H1 (cell line): Measurements from ENCODE around the gene ZNF101. TPM values are rescaled to one million over a fixed set of nuclear protein-coding genes. Genes with fewer than 3 reads are reported as not detected.
A peak's percentile ranks its signal among the peaks of the same experiment; 100 is the strongest.

Source experiments
- CTCF ChIA-PET: fragments of 300-600 bp; sonication (Branson Sonifier 250); formaldehyde crosslinking; loops from one replicate; lab custom pipeline; 2021; ENCODE audit not compliant: partially characterized antibody; lab: Charles Lee
- POLR2A ChIA-PET: fragments of 300-600 bp; sonication (Branson Sonifier 250); formaldehyde crosslinking; loops from one replicate; lab custom pipeline; 2021; ENCODE audit warnings: inconsistent platforms; ENCODE audit not compliant: partially characterized antibody; lab: Charles Lee
- DNase-seq, 2 experiments: peaks; one replicate each; pipeline versions ENCODE4 v3.0.0 to v3.0.0-alpha.2; 2010 to 2022; ENCODE audit warnings: low spot score in 2 of 2, low read depth in 1 of 2, mixed read lengths in 1 of 2
- FAIRE-seq: peaks from 2 replicates; lab custom pipeline; 2011; peaks lifted over from hg19 to GRCh38; lab: Jason Lieb, UNC
- H2AFZ ChIP-seq: 2 replicates; pipeline ENCODE4 v1.8.1; 2012; ENCODE audit warnings: low read length, inconsistent platforms
- H2AK5ac ChIP-seq: 2 replicates; pipeline ENCODE4 v1.6.1; 2013; ENCODE audit warnings: low read depth, low read length
- H2BK120ac ChIP-seq: replicated peaks from 2 replicates; pipeline ENCODE3; 2013; ENCODE audit warnings: low read depth, low read length, inconsistent platforms
- H2BK12ac ChIP-seq: 2 replicates; pipeline ENCODE4 v1.6.1; 2013; ENCODE audit warnings: low read depth, low read length
- H2BK15ac ChIP-seq: 2 replicates; pipeline ENCODE4 v1.6.1; 2013; ENCODE audit warnings: low read length
- H2BK20ac ChIP-seq: 2 replicates; pipeline ENCODE4 v1.6.1; 2013; ENCODE audit warnings: low read length
- H2BK5ac ChIP-seq: 2 replicates; pipeline ENCODE4 v1.6.1; 2013; ENCODE audit warnings: low read depth, low read length
- H3K14ac ChIP-seq: 2 replicates; pipeline ENCODE4 v1.6.1; 2013; ENCODE audit warnings: inconsistent platforms; ENCODE audit not compliant: insufficient read length
- H3K18ac ChIP-seq: 2 replicates; pipeline ENCODE4 v1.6.1; 2013; ENCODE audit warnings: low read length; ENCODE audit errors: extremely low read depth
- H3K23ac ChIP-seq: 2 replicates; pipeline ENCODE4 v1.6.1; 2013; ENCODE audit warnings: inconsistent platforms; ENCODE audit not compliant: insufficient read length
- H3K23me2 ChIP-seq: 2 replicates; pipeline ENCODE4 v1.6.1; 2013; ENCODE audit warnings: low read depth, low read length
- H3K27ac ChIP-seq: 2 replicates; pipeline ENCODE4 v1.6.1; 2011; ENCODE audit warnings: low read depth, low read length, inconsistent platforms
- H3K27me3 ChIP-seq, 4 experiments: replicated peaks in 1 of 4; 1 replicate in 1 of 4; 2 replicates in 3 of 4; pipeline versions ENCODE4 v1.6.1 to v1.8.1; 2011 to 2013; ENCODE audit warnings: low read length in 3 of 4, mild to moderate bottlenecking in 3 of 4, inconsistent platforms in 2 of 4, mixed read lengths in 2 of 4, moderate library complexity in 1 of 4; ENCODE audit not compliant: control insufficient read depth in 3 of 4, insufficient read depth in 3 of 4; ENCODE audit errors: extremely low read depth in 1 of 4
- H3K36me3 ChIP-seq, 4 experiments: 2 replicates each; pipeline versions ENCODE4 v1.6.1 to v1.8.1; 2011 to 2013; ENCODE audit warnings: mild to moderate bottlenecking in 4 of 4, low read length in 3 of 4, moderate library complexity in 2 of 4, control low read depth in 1 of 4, inconsistent platforms in 1 of 4; ENCODE audit not compliant: insufficient read depth in 4 of 4, control insufficient read depth in 2 of 4
- H3K4ac ChIP-seq: replicated peaks from 2 replicates; pipeline ENCODE3; 2013; ENCODE audit warnings: low read length, low read depth, mixed read lengths, inconsistent platforms; ENCODE audit not compliant: insufficient read length
- H3K4me1 ChIP-seq, 4 experiments: replicated peaks in 1 of 4; 1 replicate in 1 of 4; 2 replicates in 3 of 4; pipeline versions ENCODE4 v1.6.1 to v1.8.1; 2011 to 2013; ENCODE audit warnings: low read length in 3 of 4, inconsistent platforms in 2 of 4, mixed read lengths in 1 of 4; ENCODE audit not compliant: insufficient read depth in 4 of 4, control insufficient read depth in 3 of 4
- H3K4me2 ChIP-seq, 2 experiments: 2 replicates each; pipeline versions ENCODE4 v1.6.1 to v1.8.1; 2011 to 2013; ENCODE audit warnings: low read depth in 2 of 2, low read length in 2 of 2, control low read depth in 1 of 2, inconsistent platforms in 1 of 2, mild to moderate bottlenecking in 1 of 2; ENCODE audit not compliant: insufficient read depth in 1 of 2
- H3K4me3 ChIP-seq, 4 experiments: fragments of 200-600, 300-600 bp in 1 of 4; sonication (generic), shearing (Covaris generic), sonication (Bioruptor Twin) in 1 of 4; 2 replicates each; pipeline versions ENCODE4 v1.5.1 to v1.8.1; 2011 to 2016; ENCODE audit warnings: low read length in 4 of 4, low read depth in 3 of 4, control low read depth in 2 of 4, inconsistent platforms in 2 of 4, mild to moderate bottlenecking in 2 of 4, mixed read lengths in 1 of 4, moderate library complexity in 1 of 4; ENCODE audit not compliant: insufficient read depth in 2 of 4; ENCODE audit errors: extremely low read depth in 1 of 4
- H3K56ac ChIP-seq: replicated peaks from 2 replicates; pipeline ENCODE3; 2013; ENCODE audit warnings: low read depth, mild to moderate bottlenecking, mixed read lengths, low read length, inconsistent platforms; ENCODE audit not compliant: insufficient read length
- H3K79me1 ChIP-seq: 2 replicates; pipeline ENCODE4 v1.6.1; 2013; ENCODE audit warnings: low read depth, low read length, control low read depth
- H3K79me2 ChIP-seq, 2 experiments: 2 replicates each; pipeline versions ENCODE4 v1.6.1 to v1.8.1; 2012 to 2013; ENCODE audit warnings: low read length in 2 of 2, mild to moderate bottlenecking in 2 of 2, inconsistent platforms in 1 of 2; ENCODE audit not compliant: insufficient read depth in 2 of 2, control insufficient read depth in 1 of 2
- H3K9ac ChIP-seq, 4 experiments: replicated peaks in 1 of 4; 1 replicate in 1 of 4; 2 replicates in 3 of 4; pipeline versions ENCODE4 v1.6.1 to v1.8.1; 2011 to 2013; ENCODE audit warnings: low read depth in 3 of 4, low read length in 3 of 4, control low read depth in 2 of 4, mild to moderate bottlenecking in 2 of 4, moderate library complexity in 2 of 4, inconsistent platforms in 1 of 4; ENCODE audit errors: extremely low read depth in 1 of 4
- H3K9me3 ChIP-seq, 2 experiments: 2 replicates each; pipeline versions ENCODE4 v1.6.1 to v1.8.1; 2012 to 2013; ENCODE audit warnings: mild to moderate bottlenecking in 2 of 2, moderate library complexity in 2 of 2, control low read depth in 1 of 2, inconsistent platforms in 1 of 2, low read depth in 1 of 2, low read length in 1 of 2, mixed read lengths in 1 of 2; ENCODE audit not compliant: insufficient read depth in 2 of 2
- H4K20me1 ChIP-seq, 2 experiments: replicated peaks in 1 of 2; 2 replicates each; pipeline versions ENCODE3 to v1.8.1; 2011 to 2013; ENCODE audit warnings: inconsistent platforms in 2 of 2, low read length in 2 of 2, mild to moderate bottlenecking in 1 of 2; ENCODE audit not compliant: insufficient read depth in 2 of 2, control insufficient read depth in 1 of 2
- H4K5ac ChIP-seq: 2 replicates; pipeline ENCODE4 v1.6.1; 2013; ENCODE audit warnings: low read length, low read depth, mixed read lengths, inconsistent platforms; ENCODE audit not compliant: insufficient read length
- H4K8ac ChIP-seq: 2 replicates; pipeline ENCODE4 v1.8.0; 2013; ENCODE audit warnings: mild to moderate bottlenecking, moderate library complexity, low read length, inconsistent platforms; ENCODE audit not compliant: insufficient read depth; ENCODE audit errors: extremely low read depth
- H4K91ac ChIP-seq: replicated peaks from 2 replicates; pipeline ENCODE3; 2013; ENCODE audit warnings: low read length, mixed read lengths, inconsistent platforms; ENCODE audit not compliant: insufficient read length
- RNF2 ChIP-seq: fragments of 200-900, 300-1000 bp; sonication (generic); IDR thresholded peaks from 2 replicates; pipeline ENCODE4 v1.7.1; 2016; ENCODE audit warnings: borderline replicate concordance, low read depth, mild to moderate bottlenecking, antibody characterized with exemption, low read length; ENCODE audit not compliant: poor library complexity, severe bottlenecking; ENCODE audit errors: missing control alignments
- SIN3A ChIP-seq, 2 experiments: IDR thresholded peaks in 1 of 2; conservative IDR thresholded peaks in 1 of 2; 2 replicates each; pipeline ENCODE4 v1.6.1; 2011 to 2012; ENCODE audit warnings: low read length in 2 of 2, improper control_type of control experiment in 1 of 2, low read depth in 1 of 2, mild to moderate bottlenecking in 1 of 2
- WGBS, 2 experiments: shearing (Covaris generic) in 1 of 2; methylation state at CpG; one replicate each; pipeline versions ENCODE4 v1.1.6 to v1.1.7; 2013 to 2015; ENCODE audit warnings: low lambda C conversion rate in 2 of 2, mixed read lengths in 2 of 2, inconsistent platforms in 1 of 2, low coverage in 1 of 2, missing lambda C conversion rate in 1 of 2; ENCODE audit not compliant: insufficient replicate concordance in 2 of 2, insufficient coverage in 1 of 2, insufficient read length in 1 of 2; ENCODE audit errors: extremely low coverage in 1 of 2, missing lambda C conversion rate in 1 of 2; 5-methylcytosine and 5-hydroxymethylcytosine counted together
- polyA plus RNA-seq, 7 experiments: library from polyadenylated mRNA; depleted of rRNA in 3 of 7; stranded (reverse) in 5 of 7; unstranded in 2 of 7; fragments of >200 nt in 5 of 7; fragments of 200-250 nt in 2 of 7; gene quantifications; 1 replicate in 5 of 7; 2 replicates in 1 of 7; 4 replicates in 1 of 7; pipeline versions ENCODE4 v1.2.1 to v1.2.3, GENCODE V29; 2011 to 2013; ENCODE audit warnings: missing spikeins in 2 of 7, mixed read lengths in 2 of 7
- total RNA-seq: library from RNA; stranded (reverse); fragmentation: NEBNext Ultra II Directional; extraction: Animal tissue kit (Norgen Biotek cat#: 25700); gene quantifications from 2 replicates; pipeline ENCODE4 v1.2.1, GENCODE V29; 2021
- TF ChIP-seq, protein P1 (sequence below): IDR thresholded peaks from 2 replicates; pipeline ENCODE4 v1.6.1; 2012; ENCODE audit warnings: inconsistent platforms

Gene ZNF101
- total and polyA plus RNA-seq, 2 of the 8 experiments (the other 6 are each of a cell fraction or from before 2014, with no cell fraction given) = 13.0 to 50.9 TPM

DNA sequence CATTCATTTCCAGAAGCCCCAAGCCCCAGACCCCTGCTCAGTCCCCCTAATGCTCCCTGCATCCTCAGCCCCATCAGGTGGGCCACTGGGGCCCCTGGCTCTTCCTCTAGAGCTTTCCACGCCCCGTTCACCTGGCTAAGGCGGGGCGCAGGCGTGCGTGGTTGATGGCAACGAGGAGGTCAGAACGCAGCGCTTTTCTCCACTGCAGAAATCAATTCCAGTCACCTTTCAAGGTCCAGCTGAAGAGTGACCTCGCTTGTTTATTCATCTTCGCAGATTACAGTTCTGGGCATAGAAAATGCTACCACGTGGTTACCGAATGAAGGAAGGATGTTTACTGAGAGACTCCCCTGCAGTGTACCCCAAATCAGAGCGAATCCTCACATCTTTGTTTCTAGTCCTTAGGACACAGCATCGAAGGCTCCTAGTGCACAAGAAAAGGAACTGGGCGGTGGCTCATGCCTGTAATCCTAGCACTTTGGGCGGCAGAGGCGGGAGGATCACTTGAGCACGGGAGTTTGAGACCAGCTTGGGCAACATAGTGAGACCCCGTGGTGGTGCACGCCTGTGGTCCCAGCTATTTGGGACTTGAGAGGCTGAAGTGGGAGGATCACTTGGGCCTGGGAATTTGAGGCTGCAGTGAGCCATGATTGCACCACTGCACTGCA is 49.3 kb upstream of the ZNF101 start:
- Histone ChIP-seq H2AK5ac (no peak overlapping the region), H3K23me2 (peaks cover 7% of the 10 kb centered on the region; the same call in 1 of the 2 replicates), H4K5ac (no peak overlapping the region), H2BK20ac (no peak overlapping the region), H3K23ac (no peak overlapping the region), H3K56ac (no peak overlapping the region), H3K18ac (no peak overlapping the region), H3K9me3 (no peaks in the 10 kb centered on the region), H3K36me3 (peaks cover 3 to 7% (median 7%) of the 10 kb centered on the region in 4 experiments; a peak in 5 of 8 replicates), H2BK120ac (no peak overlapping the region), H4K20me1 (peaks cover 2 to 12% of the 10 kb centered on the region in 2 experiments), H3K79me1 (no peaks in the 10 kb centered on the region), H2AFZ (no peak overlapping the region), H3K9ac (no peak overlapping the region), H2BK12ac (no peak overlapping the region), H4K8ac (no peak overlapping the region), H3K4me2 (peak overlapping the region; percentile 64 to 88), H2BK5ac (no peak overlapping the region), H3K4me1 (0 out of 7 replicates have a peak, but pooled peaks cover 0 to 3% (median under 1%) of the 10 kb centered on the region in 4 experiments), H4K91ac (no peak overlapping the region), H3K27ac (no peak overlapping the region), H3K14ac (no peak overlapping the region), H3K27me3 (peaks cover 0 to 5% (median 3%) of the 10 kb centered on the region in 4 experiments; a peak in 6 of 7 replicates), H3K4ac (no peak overlapping the region), H3K79me2 (no peaks in the 10 kb centered on the region), H3K4me3 (peak overlapping the region in 2 of 4 experiments; percentile 19 to 69; a peak in 4 of 8 replicates), H2BK15ac (no peak overlapping the region)
- DNase-seq (no peak), FAIRE-seq (no peak)
- no peak for TF ChIP-seq RNF2
- TF ChIP-seq, protein P1, sequence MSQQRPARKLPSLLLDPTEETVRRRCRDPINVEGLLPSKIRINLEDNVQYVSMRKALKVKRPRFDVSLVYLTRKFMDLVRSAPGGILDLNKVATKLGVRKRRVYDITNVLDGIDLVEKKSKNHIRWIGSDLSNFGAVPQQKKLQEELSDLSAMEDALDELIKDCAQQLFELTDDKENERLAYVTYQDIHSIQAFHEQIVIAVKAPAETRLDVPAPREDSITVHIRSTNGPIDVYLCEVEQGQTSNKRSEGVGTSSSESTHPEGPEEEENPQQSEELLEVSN = 0 out of 2 replicates have a peak, but pooled peaks have one; percentile 29
- no peak for TF ChIP-seq SIN3A (conservative IDR thresholded peaks at IDR 0.05 in 1 of 2, IDR thresholded peaks at IDR 0.05 in 1 of 2; ENCODE audit: low read depth in 1 of 2, low read length in 2 of 2)
- ChIA-PET CTCF (interaction anchor here (0.6 to 1.4 kb wide), 3 partner anchors 18 to 101 kb away, joined by 3 read pairs; no protein-coding TSS in a partner anchor), POLR2A (interaction anchor here (0.6 to 4.9 kb wide), 10 partner anchors 9 to 422 kb away, joined by 3 to 46 read pairs (median 3); partner anchors contain the start of gene LPAR2)
- WGBS, 2 experiments = 70% methylated on average over 21 of the region's 21 CpGs; no CpG with 5 or more reads in 1 of the 2 experiments
